Testis (tissue), 3 donors: ENCODE results near the gene FAN1. TPM values are rescaled to one million over a fixed set of nuclear protein-coding genes. Genes with fewer than 3 reads are reported as not detected.
"Not testable (repeated sequence)": the region's sequence is repeated elsewhere in the genome, so short reads cannot be mapped to it uniquely, and the experiment has no call there.

Source experiments
- DNase-seq: peaks from one replicate; pipeline ENCODE4 v3.0.0-alpha.2; 2019
- H3K27ac ChIP-seq, 2 donors: fragments of 200-600 bp; sonication (generic); one replicate each; pipeline ENCODE4 v1.5.1; 2019
- H3K27me3 ChIP-seq: fragments of 200-600 bp; sonication (generic); one replicate; pipeline ENCODE4 v1.5.1; 2019
- H3K36me3 ChIP-seq: fragments of 200-600 bp; sonication (generic); one replicate; pipeline ENCODE4 v1.5.1; 2017; ENCODE audit warnings: low read depth; ENCODE audit errors: missing control alignments
- H3K4me1 ChIP-seq: fragments of 200-600 bp; sonication (generic); one replicate; pipeline ENCODE4 v1.5.1; 2019
- H3K4me3 ChIP-seq, 2 donors: fragments of 200-600 bp; sonication (generic); one replicate each; pipeline ENCODE4 v1.5.1; 2017 to 2019
- H3K9me3 ChIP-seq: fragments of 200-600 bp; sonication (generic); one replicate; pipeline ENCODE4 v1.5.1; 2017
- POLR2A ChIP-seq: fragments of 450-650 bp; IDR thresholded peaks from one replicate; pipeline ENCODE4 v1.6.1; 2017; ENCODE audit warnings: antibody characterized with exemption, mild to moderate bottlenecking, moderate library complexity
- WGBS, 2 donors: methylation state at CpG; one replicate each; pipeline ENCODE4 v1.1.5; 2018; 5-methylcytosine and 5-hydroxymethylcytosine counted together
- intact Hi-C: fragments of 100-400 bp; cut with DNase I; formaldehyde crosslinking; loops from one replicate; pipeline ENCODE4 v1.15.1; 2023; ENCODE audit warnings: low total_unique reads
- polyA plus RNA-seq: library from polyadenylated mRNA; stranded (reverse); fragments of 350-450 nt; fragmentation: Illumina TruSeq; extraction: RNeasy Lipid Tissue Mini Kit (QIAGEN cat#74804); gene quantifications from one replicate; pipeline ENCODE4 v1.2.3, GENCODE V29; 2014; ENCODE audit warnings: low read depth, low replicate concordance; ENCODE audit not compliant: insufficient read depth
- total RNA-seq, 2 donors: library from RNA; depleted of rRNA; stranded (reverse); fragments of >200 nt; gene quantifications; one replicate each; pipeline ENCODE4 v1.2.3, GENCODE V29; 2016
- TF ChIP-seq, protein P1 (sequence below), 3 experiments: fragments of 450-650 bp in 2 of 3; fragments of 200-600 bp in 1 of 3; sonication (generic) in 1 of 3; IDR thresholded peaks; one replicate each; pipeline ENCODE4 v1.5.1; 2016 to 2019; ENCODE audit warnings: antibody characterized with exemption in 3 of 3, mild to moderate bottlenecking in 2 of 3, moderate library complexity in 1 of 3

FAN1 gene
- total and polyA plus RNA-seq, 3 donors from 2014 or later: 22.5 to 29.1 (median 24.0) TPM

GRCh38 chr15:30872341-30872748, 31.4 kb upstream of the FAN1 start:
- WGBS, 2 donors: 82 to 90% methylated on average over 1 of the region's 1 CpG

GRCh38 chr15:30877070-30877469, 26.6 kb upstream of the FAN1 start:
- Histone ChIP-seq H3K9me3 (no peaks in the 10 kb centered on the region), H3K27me3 (no peaks in the 10 kb centered on the region), H3K27ac (no peak overlapping the region), H3K4me1 (no peaks in the 10 kb centered on the region), H3K4me3 (no peak overlapping the region), H3K36me3 (no peaks in the 10 kb centered on the region)
- intact Hi-C loops: no loop called here
- TF ChIP-seq, protein P1, sequence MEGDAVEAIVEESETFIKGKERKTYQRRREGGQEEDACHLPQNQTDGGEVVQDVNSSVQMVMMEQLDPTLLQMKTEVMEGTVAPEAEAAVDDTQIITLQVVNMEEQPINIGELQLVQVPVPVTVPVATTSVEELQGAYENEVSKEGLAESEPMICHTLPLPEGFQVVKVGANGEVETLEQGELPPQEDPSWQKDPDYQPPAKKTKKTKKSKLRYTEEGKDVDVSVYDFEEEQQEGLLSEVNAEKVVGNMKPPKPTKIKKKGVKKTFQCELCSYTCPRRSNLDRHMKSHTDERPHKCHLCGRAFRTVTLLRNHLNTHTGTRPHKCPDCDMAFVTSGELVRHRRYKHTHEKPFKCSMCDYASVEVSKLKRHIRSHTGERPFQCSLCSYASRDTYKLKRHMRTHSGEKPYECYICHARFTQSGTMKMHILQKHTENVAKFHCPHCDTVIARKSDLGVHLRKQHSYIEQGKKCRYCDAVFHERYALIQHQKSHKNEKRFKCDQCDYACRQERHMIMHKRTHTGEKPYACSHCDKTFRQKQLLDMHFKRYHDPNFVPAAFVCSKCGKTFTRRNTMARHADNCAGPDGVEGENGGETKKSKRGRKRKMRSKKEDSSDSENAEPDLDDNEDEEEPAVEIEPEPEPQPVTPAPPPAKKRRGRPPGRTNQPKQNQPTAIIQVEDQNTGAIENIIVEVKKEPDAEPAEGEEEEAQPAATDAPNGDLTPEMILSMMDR (IDR thresholded peaks at IDR 0.05): no peak
- TF ChIP-seq POLR2A: no peak
- no peak for DNase-seq

More at GRCh38 chr15:30872341-30872748, 31.4 kb upstream of the FAN1 start:
- no peak for DNase-seq
- Histone ChIP-seq H3K27ac (no peak overlapping the region), H3K36me3 (no peaks in the 10 kb centered on the region), H3K4me3 (no peak overlapping the region), H3K27me3 (no peaks in the 10 kb centered on the region), H3K4me1 (no peaks in the 10 kb centered on the region), H3K9me3 (no peaks in the 10 kb centered on the region)
- intact Hi-C loops: no loop called here
- TF ChIP-seq, protein P1 (IDR thresholded peaks at IDR 0.05): no peak
- no peak for TF ChIP-seq POLR2A

DNA sequence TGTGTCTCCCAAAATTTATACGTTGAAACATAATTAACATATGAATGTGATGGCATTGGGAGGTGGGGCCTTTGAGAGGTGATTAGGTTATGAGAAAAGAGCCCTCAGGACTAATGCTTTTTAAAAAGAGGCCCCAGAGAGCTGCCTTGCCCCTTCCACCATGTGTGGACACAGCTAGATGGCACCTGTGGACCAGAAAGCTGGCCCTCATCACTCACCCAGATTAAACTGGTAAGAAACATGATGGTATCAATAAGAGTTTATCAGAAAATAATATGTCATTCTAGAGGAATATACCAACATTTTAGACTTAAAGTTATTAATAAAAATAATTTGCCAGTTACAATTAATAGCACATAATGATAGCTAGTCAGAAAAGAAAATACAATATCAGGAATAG, 25.2 kb upstream of the FAN1 start:
- Histone ChIP-seq H3K4me1 (no peaks in the 10 kb centered on the region), H3K9me3 (no peaks in the 10 kb centered on the region), H3K27me3 (no peaks in the 10 kb centered on the region), H3K4me3 (no peak overlapping the region), H3K27ac (no peak overlapping the region), H3K36me3 (no peaks in the 10 kb centered on the region)
- intact Hi-C loops: no loop called here
- no peak for TF ChIP-seq POLR2A
- TF ChIP-seq, protein P1 (IDR thresholded peaks at IDR 0.05): no peak
- no peak for DNase-seq
- 50 to 81% methylated on average over 1 of the region's 1 CpG for WGBS, 2 donors

DNA sequence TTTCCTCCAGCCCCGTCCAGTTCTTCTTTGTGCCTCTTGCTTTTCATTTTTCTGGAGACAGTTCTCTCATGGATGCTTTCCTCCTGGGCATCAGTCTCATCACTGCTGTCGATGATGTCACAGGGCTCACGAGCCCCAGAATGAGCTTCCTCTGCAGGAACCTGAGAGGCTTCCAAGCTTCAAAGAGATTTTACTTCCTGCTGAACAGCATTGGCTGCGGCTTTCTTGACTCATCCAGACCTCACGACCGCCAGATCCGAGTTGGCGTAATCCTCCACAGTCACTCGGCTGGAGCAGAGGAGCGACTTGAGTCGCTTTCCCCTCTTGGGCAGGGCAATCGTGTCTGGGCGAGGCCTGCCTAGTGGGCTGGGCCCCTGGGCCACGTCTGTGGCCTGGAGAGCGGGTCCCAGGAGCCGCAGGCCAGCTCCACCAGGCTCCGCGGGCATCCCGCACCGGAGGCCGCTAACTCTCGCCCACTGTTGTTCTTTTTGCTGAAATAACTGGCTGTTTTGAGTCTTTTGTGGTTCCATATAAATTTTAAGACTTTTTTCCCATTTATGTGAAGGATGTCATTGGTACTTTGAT, 20.8 kb upstream of the FAN1 start:
- intact Hi-C loops: no loop called here
- TF ChIP-seq, protein P1 (IDR thresholded peaks at IDR 0.05): no peak
- TF ChIP-seq POLR2A: no peak
- 87 to 88% methylated on average over 22 of the region's 22 CpGs for WGBS, 2 donors
- Histone ChIP-seq H3K27me3 (no peaks in the 10 kb centered on the region), H3K4me3 (no peak overlapping the region), H3K9me3 (no peaks in the 10 kb centered on the region), H3K36me3 (no peaks in the 10 kb centered on the region), H3K4me1 (no peaks in the 10 kb centered on the region), H3K27ac (no peak overlapping the region)
- no peak for DNase-seq

DNA sequence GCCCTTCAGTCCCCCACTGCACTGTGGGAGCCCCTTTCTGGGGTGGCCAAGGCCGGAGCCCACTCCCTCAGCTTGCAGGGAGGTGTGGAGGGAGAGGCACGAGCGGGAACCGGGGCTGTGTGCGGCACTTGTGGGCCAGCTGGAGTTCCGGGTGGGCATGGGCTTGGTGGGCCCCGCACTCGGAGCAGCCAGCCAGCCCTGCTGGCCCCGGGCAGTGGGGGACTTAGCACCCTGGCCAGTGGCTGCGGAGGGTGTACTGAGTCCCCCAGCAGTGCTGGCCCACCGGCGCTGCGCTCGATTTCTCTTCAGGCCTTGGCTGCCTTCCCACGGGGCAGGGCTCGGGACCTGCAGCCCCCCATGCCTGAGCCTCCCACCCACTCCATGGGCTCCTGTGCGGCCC, 20.0 kb upstream of the FAN1 start:
- H3K9me3 ChIP-seq, H3K27ac ChIP-seq, intact Hi-C loops, H3K4me3 ChIP-seq, H3K36me3 ChIP-seq, DNase-seq, H3K27me3 ChIP-seq, H3K4me1 ChIP-seq: not testable (repeated sequence)
- 88 to 100% methylated on average over 1 to 12 of the region's 17 CpGs for WGBS, 2 donors
